ENCODE results near the gene SLC23A3.
"Not testable (repeated sequence)": the region's sequence is repeated elsewhere in the genome, so short reads cannot be mapped to it uniquely, and the experiment has no call there.

SLC23A3 gene

GRCh38 chr2:219207884-219208740 is 38.3 kb upstream of the SLC23A3 start:
- TF ChIP-seq, protein P1, sequence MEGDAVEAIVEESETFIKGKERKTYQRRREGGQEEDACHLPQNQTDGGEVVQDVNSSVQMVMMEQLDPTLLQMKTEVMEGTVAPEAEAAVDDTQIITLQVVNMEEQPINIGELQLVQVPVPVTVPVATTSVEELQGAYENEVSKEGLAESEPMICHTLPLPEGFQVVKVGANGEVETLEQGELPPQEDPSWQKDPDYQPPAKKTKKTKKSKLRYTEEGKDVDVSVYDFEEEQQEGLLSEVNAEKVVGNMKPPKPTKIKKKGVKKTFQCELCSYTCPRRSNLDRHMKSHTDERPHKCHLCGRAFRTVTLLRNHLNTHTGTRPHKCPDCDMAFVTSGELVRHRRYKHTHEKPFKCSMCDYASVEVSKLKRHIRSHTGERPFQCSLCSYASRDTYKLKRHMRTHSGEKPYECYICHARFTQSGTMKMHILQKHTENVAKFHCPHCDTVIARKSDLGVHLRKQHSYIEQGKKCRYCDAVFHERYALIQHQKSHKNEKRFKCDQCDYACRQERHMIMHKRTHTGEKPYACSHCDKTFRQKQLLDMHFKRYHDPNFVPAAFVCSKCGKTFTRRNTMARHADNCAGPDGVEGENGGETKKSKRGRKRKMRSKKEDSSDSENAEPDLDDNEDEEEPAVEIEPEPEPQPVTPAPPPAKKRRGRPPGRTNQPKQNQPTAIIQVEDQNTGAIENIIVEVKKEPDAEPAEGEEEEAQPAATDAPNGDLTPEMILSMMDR (IDR thresholded peaks at IDR 0.05; ENCODE audit: extremely low read depth, missing control alignments), result no peak
- no peak for DNase-seq (ENCODE audit: low spot score)

GRCh38 chr2:219207134-219207883 is 37.5 kb upstream of the SLC23A3 start:
- no peak for DNase-seq (ENCODE audit: low spot score)
- TF ChIP-seq, protein P1 (IDR thresholded peaks at IDR 0.05; ENCODE audit: extremely low read depth, missing control alignments), result no peak

DNA sequence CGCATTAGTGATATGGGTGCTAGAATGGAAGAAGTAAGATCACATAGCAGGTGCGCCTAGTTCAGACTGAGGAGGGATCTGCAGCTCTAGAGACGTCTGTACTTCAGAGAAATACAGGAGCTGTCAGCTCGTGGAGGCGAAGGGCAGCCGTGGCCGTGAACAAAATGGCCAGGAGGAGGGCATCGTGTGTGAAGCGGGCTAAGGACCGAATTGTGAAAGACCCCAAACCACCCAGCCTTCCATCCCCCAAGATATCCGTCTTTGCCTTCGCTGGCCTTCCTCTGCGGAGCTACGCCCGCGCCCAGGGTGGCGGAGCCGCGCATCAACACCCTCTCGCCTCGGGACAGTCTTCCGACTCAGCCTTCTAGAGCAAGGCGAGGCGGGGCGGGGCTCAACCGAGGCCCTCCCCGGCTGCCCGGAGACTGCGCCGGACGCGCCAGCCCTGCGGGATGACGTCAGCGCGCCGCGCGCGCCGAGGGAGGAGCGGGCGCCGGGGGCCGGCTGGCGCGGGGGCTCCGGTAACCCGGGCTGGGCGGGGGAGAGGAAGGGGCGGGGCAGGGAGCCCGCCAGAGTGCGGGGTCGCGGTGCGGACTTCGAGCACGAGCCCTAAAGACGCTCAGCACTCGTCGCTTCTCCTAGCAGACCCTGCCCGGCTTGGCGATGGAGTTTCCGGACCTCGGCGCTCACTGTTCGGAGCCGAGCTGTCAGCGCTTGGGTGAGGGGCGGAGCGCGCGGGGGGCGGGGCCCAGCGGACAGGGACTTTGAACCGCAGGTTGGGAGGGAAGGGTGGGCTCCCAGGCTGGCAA is 36.7 kb upstream of the SLC23A3 start, which contains the start of gene ZFAND2B:
Gene ZFAND2B (plus strand): TSS at position 455 of the 806 bp plus-strand sequence. CDS start 206 bp downstream, at position 661.
- peak; percentile 100 for DNase-seq (ENCODE audit: low spot score)
- TF ChIP-seq, protein P1 (IDR thresholded peaks at IDR 0.05; ENCODE audit: extremely low read depth, missing control alignments), result no peak

- DNase-seq (ENCODE audit: low spot score), result no peak
- TF ChIP-seq, protein P1 (IDR thresholded peaks at IDR 0.05; ENCODE audit: extremely low read depth, missing control alignments), result no peak
These were observed 36.1 kb upstream of the SLC23A3 start for GRCh38 chr2:219205981-219206327.

DNA sequence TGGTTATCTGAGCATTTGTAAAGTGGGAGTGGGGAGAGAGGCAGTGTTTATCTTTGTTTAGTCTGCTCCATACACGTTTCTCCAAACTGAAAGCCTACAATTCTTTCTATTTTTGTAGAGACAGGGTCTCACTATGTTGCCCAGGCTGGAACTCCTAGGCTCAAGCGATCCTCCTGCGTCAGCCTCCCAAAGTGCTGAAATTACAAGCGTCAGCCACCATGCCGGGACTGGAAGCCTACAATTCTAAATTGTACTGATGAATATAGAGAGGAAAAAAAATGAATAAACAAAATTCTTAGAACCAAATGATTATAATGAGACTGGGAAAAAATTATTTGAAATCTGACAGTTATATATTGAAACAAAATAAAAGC is 35.3 kb upstream of the SLC23A3 start:
- DNase-seq (ENCODE audit: low spot score), result no peak
- TF ChIP-seq, protein P1 (IDR thresholded peaks at IDR 0.05; ENCODE audit: extremely low read depth, missing control alignments), result no peak

DNA sequence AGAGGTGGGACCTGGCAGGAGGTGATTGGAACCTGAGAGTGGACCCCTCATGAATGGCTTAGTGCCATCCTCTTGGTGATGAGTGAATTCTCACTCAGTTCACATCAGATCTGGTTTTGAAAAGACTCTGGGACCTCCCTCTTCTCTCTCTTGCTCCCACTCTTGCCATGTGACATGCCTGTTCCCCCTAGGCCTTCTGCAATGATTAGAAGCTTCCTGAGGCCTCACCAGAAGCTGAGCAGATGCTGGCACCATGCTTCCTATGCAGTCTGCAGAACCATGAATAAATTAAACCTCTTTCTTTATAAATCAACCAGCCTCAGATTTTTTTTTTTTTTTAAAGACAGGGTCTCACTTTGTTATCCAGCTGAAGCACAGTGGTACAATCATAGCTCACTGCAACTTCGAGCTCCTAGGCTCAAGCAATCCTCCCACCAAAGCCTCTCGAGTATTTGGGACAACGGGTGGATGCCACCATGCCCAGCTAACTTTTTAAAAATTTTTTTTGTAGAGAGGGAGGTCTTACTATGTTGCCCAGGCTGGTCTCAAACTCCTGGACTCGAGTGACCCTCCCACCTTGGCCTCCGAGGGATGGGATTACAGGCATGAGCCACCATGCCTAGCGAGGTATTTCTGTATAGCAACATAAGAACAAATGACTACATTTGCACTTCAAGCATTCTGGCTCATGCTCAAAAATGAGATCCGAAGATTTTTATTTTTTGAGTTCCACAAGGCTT is 34.8 kb upstream of the SLC23A3 start:
- DNase-seq (ENCODE audit: low spot score), result no peak
- TF ChIP-seq, protein P1 (IDR thresholded peaks at IDR 0.05; ENCODE audit: extremely low read depth, missing control alignments), result no peak

- DNase-seq (ENCODE audit: low spot score), result not testable (repeated sequence)
These were observed 31.5 kb upstream of the SLC23A3 start for GRCh38 chr2:219201331-219201730.

GRCh38 chr2:219200502-219201326 is 30.9 kb upstream of the SLC23A3 start:
- DNase-seq (ENCODE audit: low spot score), result not testable (repeated sequence)

Data from GM20000 (cell line).